ENCODE measurements around the gene CAMTA1.
"Not testable (repeated sequence)": the region's sequence is repeated elsewhere in the genome, so short reads cannot be mapped to it uniquely, and the experiment has no call there.

DNA sequence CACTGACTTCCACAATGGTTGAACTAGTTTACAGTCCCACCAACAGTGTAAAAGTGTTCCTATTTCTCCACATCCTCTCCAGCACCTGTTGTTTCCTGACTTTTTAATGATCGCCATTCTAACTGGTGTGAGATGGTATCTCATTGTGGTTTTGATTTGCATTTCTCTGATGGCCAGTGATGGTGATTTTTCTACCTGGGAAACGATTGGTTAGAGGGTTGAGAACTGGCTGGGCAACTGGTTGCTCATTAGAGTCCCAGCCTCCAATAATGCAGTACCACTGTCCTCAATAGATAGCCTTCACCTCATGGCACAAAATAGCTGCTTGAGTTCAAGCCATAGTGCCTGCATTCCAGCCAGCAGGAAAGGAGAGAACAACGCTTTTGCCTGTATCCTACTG lies 596.5 kb downstream of the CAMTA1 start:
- TF ChIP-seq, protein P1, sequence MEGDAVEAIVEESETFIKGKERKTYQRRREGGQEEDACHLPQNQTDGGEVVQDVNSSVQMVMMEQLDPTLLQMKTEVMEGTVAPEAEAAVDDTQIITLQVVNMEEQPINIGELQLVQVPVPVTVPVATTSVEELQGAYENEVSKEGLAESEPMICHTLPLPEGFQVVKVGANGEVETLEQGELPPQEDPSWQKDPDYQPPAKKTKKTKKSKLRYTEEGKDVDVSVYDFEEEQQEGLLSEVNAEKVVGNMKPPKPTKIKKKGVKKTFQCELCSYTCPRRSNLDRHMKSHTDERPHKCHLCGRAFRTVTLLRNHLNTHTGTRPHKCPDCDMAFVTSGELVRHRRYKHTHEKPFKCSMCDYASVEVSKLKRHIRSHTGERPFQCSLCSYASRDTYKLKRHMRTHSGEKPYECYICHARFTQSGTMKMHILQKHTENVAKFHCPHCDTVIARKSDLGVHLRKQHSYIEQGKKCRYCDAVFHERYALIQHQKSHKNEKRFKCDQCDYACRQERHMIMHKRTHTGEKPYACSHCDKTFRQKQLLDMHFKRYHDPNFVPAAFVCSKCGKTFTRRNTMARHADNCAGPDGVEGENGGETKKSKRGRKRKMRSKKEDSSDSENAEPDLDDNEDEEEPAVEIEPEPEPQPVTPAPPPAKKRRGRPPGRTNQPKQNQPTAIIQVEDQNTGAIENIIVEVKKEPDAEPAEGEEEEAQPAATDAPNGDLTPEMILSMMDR (IDR thresholded peaks at IDR 0.05; ENCODE audit: poor library complexity), result not testable (repeated sequence)
- TF ChIP-seq EZH2 (IDR thresholded peaks at IDR 0.05; ENCODE audit: borderline replicate concordance); EZH2phosphoT487 (IDR thresholded peaks at IDR 0.05; ENCODE audit: low read depth, severe bottlenecking, unreplicated experiment): not testable (repeated sequence)

All from hepatocyte (in vitro differentiated cells).